MCF 10A (cell line): ENCODE measurements around the gene CAPZA1. TPM values are rescaled to one million over a fixed set of nuclear protein-coding genes. Genes with fewer than 3 reads are reported as not detected.
A peak's percentile ranks its signal among the peaks of the same experiment; 100 is the strongest.

Experiments
- BruUV-seq: library from RNA; stranded (reverse); fragments of 400-500 nt; replicated peaks from 2 replicates; lab custom pipeline; 2021; lab: Mats Ljungman, UMichigan
- CTCF ChIA-PET: fragments of 300-600 bp; sonication (Branson Sonifier 250); formaldehyde crosslinking; extraction: SDS; loops from one replicate; lab custom pipeline; 2021; ENCODE audit warnings: antibody characterized with exemption, inconsistent platforms; lab: Yijun Ruan, JAX
- POLR2A ChIA-PET: fragments of 300-600, 350-650 bp; sonication (Branson Sonifier 250); formaldehyde crosslinking; extraction: SDS; loops from one replicate; lab custom pipeline; 2020; ENCODE audit warnings: antibody characterized with exemption, inconsistent platforms; lab: Yijun Ruan, JAX
- DNase-seq: peaks from one replicate; pipeline ENCODE4 v3.0.0-alpha.2; 2018; ENCODE audit not compliant: unreplicated experiment
- H3K27ac Mint-ChIP-seq: one replicate; pipeline ENCODE4 v1.8.0; 2022; ENCODE audit warnings: mild to moderate bottlenecking, low read depth, mixed read lengths; ENCODE audit not compliant: unreplicated experiment
- H3K27me3 Mint-ChIP-seq: one replicate; pipeline ENCODE4 v1.8.0; 2022; ENCODE audit warnings: mixed read lengths; ENCODE audit not compliant: insufficient read depth, unreplicated experiment
- H3K36me3 Mint-ChIP-seq: one replicate; pipeline ENCODE4 v1.8.0; 2022; ENCODE audit warnings: mild to moderate bottlenecking, moderate library complexity, mixed read lengths; ENCODE audit not compliant: insufficient read depth, unreplicated experiment
- H3K4me1 Mint-ChIP-seq: one replicate; pipeline ENCODE4 v1.8.0; 2022; ENCODE audit warnings: mixed read lengths; ENCODE audit not compliant: insufficient read depth, unreplicated experiment
- H3K4me3 Mint-ChIP-seq: one replicate; pipeline ENCODE4 v1.8.0; 2022; ENCODE audit warnings: mild to moderate bottlenecking, moderate library complexity, mixed read lengths; ENCODE audit not compliant: unreplicated experiment
- H3K9me3 Mint-ChIP-seq: one replicate; pipeline ENCODE4 v1.8.0; 2022; ENCODE audit warnings: mixed read lengths; ENCODE audit not compliant: unreplicated experiment
- intact Hi-C: fragments of 100-400 bp; cut with micrococcal nuclease; formaldehyde crosslinking; loops from 2 replicates; pipeline ENCODE4 v1.14.1; 2022
- total RNA-seq: library from RNA; stranded (reverse); gene quantifications from 2 replicates; pipeline ENCODE4 v1.2.3, GENCODE V29; 2022
- TF ChIP-seq, protein P1 (sequence below): fragments of 200-600 bp; IDR thresholded peaks from one replicate; pipeline ENCODE4 v1.8.0; 2022; ENCODE audit warnings: antibody characterized with exemption, mild to moderate bottlenecking; ENCODE audit not compliant: unreplicated experiment

CAPZA1 gene
- total RNA-seq, 1 experiment from 2014 or later = 150 TPM

DNA sequence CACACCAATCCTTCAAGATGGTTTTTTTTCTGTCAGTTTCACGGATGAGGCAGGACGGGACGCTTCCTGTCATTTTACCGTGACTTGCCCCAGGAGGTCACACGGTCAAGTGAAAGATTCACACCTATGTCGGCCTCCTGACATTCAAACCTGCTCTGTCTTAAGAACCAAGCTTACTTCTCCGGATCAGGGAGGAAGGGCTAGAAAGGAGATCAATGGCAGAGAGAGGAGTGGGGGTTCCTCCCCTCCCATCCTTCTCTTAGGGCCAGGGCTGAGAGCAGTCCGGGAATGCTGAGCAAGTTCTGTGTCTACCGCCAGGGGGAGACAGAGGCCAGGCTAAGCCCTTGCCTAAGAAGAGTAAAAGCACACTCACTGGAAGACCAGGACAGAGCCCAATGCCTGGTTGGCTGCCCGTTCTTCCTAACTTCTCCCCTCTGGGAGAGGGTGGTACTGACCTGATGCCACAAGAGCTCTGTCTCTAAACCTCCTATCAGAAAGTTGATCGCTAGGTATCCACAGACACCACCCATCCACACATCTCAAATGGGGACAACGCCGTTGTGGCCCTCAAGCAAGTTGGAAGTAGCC lies 96.6 kb downstream of the CAPZA1 start:
- CTCF ChIA-PET = interaction anchor here (0.6 to 15.1 kb wide), 94 partner anchors 8 to 1571 kb away, joined by 3 to 838 read pairs (median 4); partner anchors contain the start of genes HIPK1, LRIG2 and MOV10
- POLR2A ChIA-PET = interaction anchor here (0.6 to 3.8 kb wide), 19 partner anchors 11 to 360 kb away, joined by 3 to 32 read pairs (median 7); partner anchors contain the start of genes CAPZA1, CTTNBP2NL, LRIG2 and MOV10
- Mint-ChIP-seq H3K36me3 (no peaks in the 10 kb centered on the region), H3K4me3 (peak overlapping the region; percentile 75), H3K27ac (no peak overlapping the region), H3K4me1 (peaks cover 5% of the 10 kb centered on the region), H3K27me3 (no peaks in the 10 kb centered on the region), H3K9me3 (no peaks in the 10 kb centered on the region)
- DNase-seq = peak; percentile 91
- intact Hi-C loops = loop anchor here (1.0 to 5.0 kb wide), 4 partner anchors 88 to 357 kb away; partner anchors contain the start of gene LRIG2
- no TSS peak for BruUV-seq
- TF ChIP-seq, protein P1, sequence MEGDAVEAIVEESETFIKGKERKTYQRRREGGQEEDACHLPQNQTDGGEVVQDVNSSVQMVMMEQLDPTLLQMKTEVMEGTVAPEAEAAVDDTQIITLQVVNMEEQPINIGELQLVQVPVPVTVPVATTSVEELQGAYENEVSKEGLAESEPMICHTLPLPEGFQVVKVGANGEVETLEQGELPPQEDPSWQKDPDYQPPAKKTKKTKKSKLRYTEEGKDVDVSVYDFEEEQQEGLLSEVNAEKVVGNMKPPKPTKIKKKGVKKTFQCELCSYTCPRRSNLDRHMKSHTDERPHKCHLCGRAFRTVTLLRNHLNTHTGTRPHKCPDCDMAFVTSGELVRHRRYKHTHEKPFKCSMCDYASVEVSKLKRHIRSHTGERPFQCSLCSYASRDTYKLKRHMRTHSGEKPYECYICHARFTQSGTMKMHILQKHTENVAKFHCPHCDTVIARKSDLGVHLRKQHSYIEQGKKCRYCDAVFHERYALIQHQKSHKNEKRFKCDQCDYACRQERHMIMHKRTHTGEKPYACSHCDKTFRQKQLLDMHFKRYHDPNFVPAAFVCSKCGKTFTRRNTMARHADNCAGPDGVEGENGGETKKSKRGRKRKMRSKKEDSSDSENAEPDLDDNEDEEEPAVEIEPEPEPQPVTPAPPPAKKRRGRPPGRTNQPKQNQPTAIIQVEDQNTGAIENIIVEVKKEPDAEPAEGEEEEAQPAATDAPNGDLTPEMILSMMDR = peak; percentile 97

DNA sequence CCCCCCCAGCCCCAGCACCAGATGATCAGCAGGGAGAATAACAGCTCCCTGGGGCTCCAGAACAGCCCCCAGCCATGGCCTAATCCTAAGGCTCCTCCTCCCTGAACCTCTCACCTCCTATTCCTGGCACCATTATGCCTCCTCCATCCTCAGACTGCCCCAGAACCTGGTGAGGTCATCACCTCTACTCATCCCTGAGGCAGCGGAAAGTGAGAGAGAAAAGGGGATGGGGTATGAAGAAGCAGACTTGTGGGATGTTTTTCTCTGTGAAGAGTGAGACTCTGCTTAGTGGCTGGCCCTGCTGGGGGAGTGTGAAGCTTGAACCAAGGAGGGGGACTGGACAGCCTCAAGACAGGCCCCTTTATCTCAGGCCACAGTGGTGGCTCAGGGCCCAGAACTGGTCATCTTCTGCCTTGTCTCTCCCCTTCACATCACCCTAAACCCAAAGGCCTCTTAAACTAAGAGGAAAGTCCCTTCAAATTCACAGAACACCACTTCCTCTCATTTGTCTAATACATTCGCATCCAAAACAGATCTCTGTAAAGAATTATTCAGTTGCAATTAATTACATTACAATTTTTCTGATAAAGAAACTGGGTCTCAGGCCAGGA lies 97.7 kb downstream of the CAPZA1 start:
- BruUV-seq = no TSS peak
- H3K4me1 Mint-ChIP-seq = peaks cover 5% of the 10 kb centered on the region
- intact Hi-C loops = loop anchor here (2.0 to 5.0 kb wide), 2 partner anchors 165 to 355 kb away; partner anchors contain the start of gene LRIG2
- ChIA-PET CTCF (interaction anchor here (0.5 to 15.1 kb wide), 39 partner anchors 9 to 1034 kb away, joined by 3 to 838 read pairs (median 7); partner anchors contain the start of gene LRIG2), POLR2A (interaction anchor here (0.7 to 3.8 kb wide), 4 partner anchors 82 to 356 kb away, joined by 3 to 32 read pairs (median 16); partner anchors contain the start of gene LRIG2)
- TF ChIP-seq, protein P1 = no peak
- no peak for DNase-seq
- no peak overlapping the region for H3K27ac Mint-ChIP-seq
- no peaks in the 10 kb centered on the region for H3K36me3 Mint-ChIP-seq
- no peaks in the 10 kb centered on the region for H3K9me3 Mint-ChIP-seq
- no peaks in the 10 kb centered on the region for H3K27me3 Mint-ChIP-seq
- H3K4me3 Mint-ChIP-seq = no peak overlapping the region

DNA sequence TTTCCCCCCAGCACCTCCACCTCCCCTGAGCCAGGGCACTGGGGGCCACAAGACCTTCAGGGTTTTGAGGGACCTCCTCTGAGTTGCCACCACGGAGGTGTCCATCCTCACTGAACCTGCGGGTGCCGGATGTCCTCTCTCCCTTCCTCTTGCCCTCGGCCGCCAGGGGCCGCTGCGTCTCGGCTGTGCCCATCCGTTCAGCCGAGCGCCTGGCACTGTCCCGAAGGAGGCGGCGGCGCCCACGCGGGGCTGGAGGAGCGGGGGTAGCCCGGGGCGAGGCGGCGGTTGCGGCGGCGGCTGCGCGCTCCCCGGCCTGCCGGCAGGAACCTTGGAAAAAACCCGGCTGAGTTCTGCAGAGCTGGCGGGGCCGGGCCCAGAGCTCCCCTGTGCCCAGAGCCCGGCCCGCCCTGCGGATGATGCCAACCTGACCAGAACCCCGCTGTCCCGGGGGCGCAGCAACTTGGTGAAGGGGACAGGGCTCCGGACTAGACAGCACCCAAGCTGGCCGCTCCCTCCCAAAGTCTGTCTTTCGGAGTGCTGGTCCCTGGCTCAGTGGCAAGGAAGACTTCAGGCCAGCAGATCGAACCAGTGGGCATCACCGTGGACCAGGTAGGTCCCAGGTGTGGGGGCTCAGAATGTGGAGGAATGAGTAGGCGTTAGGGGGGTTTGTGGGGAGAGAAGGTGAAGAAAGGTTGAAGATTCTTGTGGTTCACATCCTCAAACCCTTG lies 99.2 kb downstream of the CAPZA1 start:
- Mint-ChIP-seq H3K27me3 (no peaks in the 10 kb centered on the region), H3K9me3 (no peaks in the 10 kb centered on the region), H3K4me1 (peaks cover 5% of the 10 kb centered on the region), H3K27ac (no peak overlapping the region), H3K4me3 (no peak overlapping the region), H3K36me3 (no peaks in the 10 kb centered on the region)
- POLR2A ChIA-PET = interaction anchor here (0.5 to 3.8 kb wide), 2 partner anchors 85 to 230 kb away, joined by 3 to 32 read pairs; no protein-coding TSS in a partner anchor
- intact Hi-C loops = loop anchor here (1.0 to 5.0 kb wide), 2 partner anchors 163 to 323 kb away; no protein-coding TSS in a partner anchor
- CTCF ChIA-PET = interaction anchor here (0.5 to 15.1 kb wide), 56 partner anchors 10 to 636 kb away, joined by 3 to 838 read pairs (median 4); partner anchors contain the start of genes LRIG2 and MOV10
- DNase-seq = peak; percentile 78
- TF ChIP-seq, protein P1 = peak; percentile 77
- no TSS peak for BruUV-seq
